Neural crest cell (in vitro differentiated cells): ENCODE results near the gene LAIR2. TPM values are rescaled to one million over a fixed set of nuclear protein-coding genes. Genes with fewer than 3 reads are reported as not detected.
A peak's percentile ranks its signal among the peaks of the same experiment; 100 is the strongest.

Experiments
- DNase-seq: peaks from one replicate; pipeline ENCODE4 v3.0.0; 2021; ENCODE audit warnings: low read depth, mixed read lengths, low spot score
- H3K27ac Mint-ChIP-seq: one replicate; pipeline ENCODE4 v1.8.0; 2021; ENCODE audit warnings: mild to moderate bottlenecking, mixed read lengths; ENCODE audit not compliant: unreplicated experiment
- H3K27me3 Mint-ChIP-seq: 2 replicates; pipeline ENCODE4 v1.8.0; 2021; ENCODE audit warnings: low read depth, mild to moderate bottlenecking, mixed read lengths
- H3K36me3 Mint-ChIP-seq: 2 replicates; pipeline ENCODE4 v1.8.0; 2021; ENCODE audit warnings: low read depth, mild to moderate bottlenecking, mixed read lengths
- H3K4me1 Mint-ChIP-seq: 2 replicates; pipeline ENCODE4 v1.8.0; 2021; ENCODE audit warnings: mixed read lengths
- H3K4me3 Mint-ChIP-seq: one replicate; pipeline ENCODE4 v1.8.0; 2021; ENCODE audit warnings: mild to moderate bottlenecking, mixed read lengths
- H3K9me3 Mint-ChIP-seq: 2 replicates; pipeline ENCODE4 v1.8.0; 2021; ENCODE audit warnings: mixed read lengths
- CTCF ChIP-seq: fragments of 200-600 bp; sonication (generic); conservative IDR thresholded peaks from 2 replicates; pipeline ENCODE4 v1.5.0; 2021; ENCODE audit warnings: antibody characterized with exemption, mild to moderate bottlenecking
- total RNA-seq: library from RNA; stranded (reverse); gene quantifications from 2 replicates; pipeline ENCODE4 v1.2.1, GENCODE V29; 2021

LAIR2 gene
- total RNA-seq, 1 donor from 2014 or later = not detected

GRCh38 chr19:54460230-54461005, 42.2 kb upstream of the LAIR2 start:
- DNase-seq = no peak
- Mint-ChIP-seq H3K9me3 (no peaks in the 10 kb centered on the region), H3K27ac (no peak overlapping the region), H3K4me1 (peaks cover 10% of the 10 kb centered on the region), H3K36me3 (peaks cover 8% of the 10 kb centered on the region), H3K27me3 (peaks cover 14% of the 10 kb centered on the region), H3K4me3 (peak overlapping the region; percentile 82)
- TF ChIP-seq CTCF = no peak

- peaks cover 10% of the 10 kb centered on the region for H3K4me1 Mint-ChIP-seq
- H3K9me3 Mint-ChIP-seq = no peaks in the 10 kb centered on the region
- H3K36me3 Mint-ChIP-seq = peaks cover 8% of the 10 kb centered on the region
- DNase-seq = no peak
- H3K27me3 Mint-ChIP-seq = peaks cover 18% of the 10 kb centered on the region
- H3K27ac Mint-ChIP-seq = no peak overlapping the region
- no peak for TF ChIP-seq CTCF
- peak overlapping the region; percentile 47 for H3K4me3 Mint-ChIP-seq
Measured at GRCh38 chr19:54461210-54461609, 41.4 kb upstream of the LAIR2 start.

- H3K4me3 Mint-ChIP-seq = peak overlapping the region; percentile 47
- no peak for TF ChIP-seq CTCF
Measured at GRCh38 chr19:54461613-54462012, 41.0 kb upstream of the LAIR2 start.

GRCh38 chr19:54462047-54462654, 40.5 kb upstream of the LAIR2 start:
- Mint-ChIP-seq H3K27me3 (peaks cover 21% of the 10 kb centered on the region), H3K27ac (no peak overlapping the region), H3K4me3 (peak overlapping the region; percentile 47), H3K4me1 (peaks cover 10% of the 10 kb centered on the region), H3K9me3 (no peaks in the 10 kb centered on the region), H3K36me3 (peaks cover 8% of the 10 kb centered on the region)
- TF ChIP-seq CTCF = no peak
- no peak for DNase-seq

More at GRCh38 chr19:54461613-54462012, 41.0 kb upstream of the LAIR2 start:
- Mint-ChIP-seq H3K27me3 (peaks cover 21% of the 10 kb centered on the region), H3K36me3 (peaks cover 8% of the 10 kb centered on the region), H3K9me3 (no peaks in the 10 kb centered on the region), H3K27ac (no peak overlapping the region), H3K4me1 (peaks cover 10% of the 10 kb centered on the region)
- no peak for DNase-seq

- peaks cover 10% of the 10 kb centered on the region for H3K4me1 Mint-ChIP-seq
- DNase-seq = peak; percentile 36
- H3K4me3 Mint-ChIP-seq = peak overlapping the region; percentile 47
- no peaks in the 10 kb centered on the region for H3K9me3 Mint-ChIP-seq
- peaks cover 8% of the 10 kb centered on the region for H3K36me3 Mint-ChIP-seq
- peaks cover 26% of the 10 kb centered on the region for H3K27me3 Mint-ChIP-seq
- no peak overlapping the region for H3K27ac Mint-ChIP-seq
- peak; percentile 27 for TF ChIP-seq CTCF
Measured at GRCh38 chr19:54462655-54463530, 39.7 kb upstream of the LAIR2 start.
